GM12878 (cell line): ENCODE results near the gene ELAC1. TPM values are rescaled to one million over a fixed set of nuclear protein-coding genes. Genes with fewer than 3 reads are reported as not detected.

Experiments used
- BMI1 ChIP-seq: fragments of 450-650 bp; IDR thresholded peaks from 2 replicates; pipeline ENCODE4 v1.6.1; 2016; ENCODE audit warnings: mild to moderate bottlenecking, moderate library complexity, borderline replicate concordance
- CEBPB ChIP-seq, 2 experiments: fragments of 150-350 bp in 1 of 2; IDR thresholded peaks; 2 replicates each; pipeline ENCODE4 v1.6.1; 2012 to 2014; ENCODE audit warnings: low read depth in 2 of 2, low read length in 2 of 2, borderline replicate concordance in 1 of 2, inconsistent platforms in 1 of 2
- CHD2 ChIP-seq: IDR thresholded peaks from 2 replicates; pipeline ENCODE4 v1.6.1; 2011; ENCODE audit warnings: low read depth, low read length, improper control_type of control experiment, borderline replicate concordance
- CREM ChIP-seq: IDR thresholded peaks from 2 replicates; pipeline ENCODE4 v1.6.1; 2014; ENCODE audit warnings: antibody characterized with exemption, low read depth
- EP300 ChIP-seq, 2 experiments: fragments of 150-350 bp in 1 of 2; IDR thresholded peaks; 2 replicates each; pipeline ENCODE4 v1.6.1; 2011 to 2012; ENCODE audit warnings: low read depth in 2 of 2, low read length in 2 of 2, borderline replicate concordance in 1 of 2, improper control_type of control experiment in 1 of 2, inconsistent platforms in 1 of 2; ENCODE audit not compliant: control insufficient read depth in 1 of 2
- GATAD2B ChIP-seq: fragments of 450-650 bp; conservative IDR thresholded peaks from 2 replicates; pipeline ENCODE4 v1.6.1; 2017; ENCODE audit warnings: low read depth, mild to moderate bottlenecking, moderate library complexity
- KLF5 ChIP-seq: fragments of 450-650 bp; IDR thresholded peaks from 2 replicates; pipeline ENCODE4 v1.6.1; 2014; ENCODE audit warnings: mild to moderate bottlenecking; ENCODE audit not compliant: partially characterized antibody
- MYC ChIP-seq: IDR thresholded peaks from 2 replicates; pipeline ENCODE4 v1.6.1; 2011; ENCODE audit warnings: mild to moderate bottlenecking, low read length, moderate library complexity, inconsistent platforms; ENCODE audit not compliant: insufficient read depth, insufficient replicate concordance, insufficient read length, severe bottlenecking
- NBN ChIP-seq: fragments of 450-650 bp; IDR thresholded peaks from 2 replicates; pipeline ENCODE4 v1.6.1; 2016
- NFXL1 ChIP-seq: fragments of 450-650 bp; IDR thresholded peaks from 2 replicates; pipeline ENCODE4 v1.6.1; 2017; ENCODE audit warnings: antibody characterized with exemption, mild to moderate bottlenecking, borderline replicate concordance
- POLR2AphosphoS2 ChIP-seq: IDR thresholded peaks from 2 replicates; pipeline ENCODE4 v1.6.1; 2011; ENCODE audit warnings: low read depth, mild to moderate bottlenecking, low read length, improper control_type of control experiment, moderate library complexity
- SREBF2 ChIP-seq: IDR thresholded peaks from 2 replicates; pipeline ENCODE4 v1.6.1; 2012; ENCODE audit warnings: mild to moderate bottlenecking, low read length
- STAT3 ChIP-seq: IDR thresholded peaks from 2 replicates; pipeline ENCODE4 v1.6.1; 2011; ENCODE audit warnings: low read depth, low read length, improper control_type of control experiment
- polyA plus RNA-seq, 11 experiments: library from polyadenylated mRNA; depleted of rRNA in 4 of 11; unstranded in 6 of 11; stranded (reverse) in 5 of 11; fragments of >200 nt; fragmentation: Nextera tagmentation in 4 of 11; fragmentation: Illumina TruSeq in 1 of 11; extraction: Ambion mirVana in 4 of 11; extraction: Trizol in 1 of 11; gene quantifications; 1 replicate in 1 of 11; 2 replicates in 10 of 11; pipeline versions ENCODE4 v1.2.1 to v1.2.3, GENCODE V29; 2011 to 2016; ENCODE audit warnings: inconsistent platforms in 2 of 11, missing spikeins in 2 of 11, low read depth in 1 of 11
- total RNA-seq, 4 experiments: library from RNA; depleted of rRNA in 3 of 4; stranded (reverse); fragments of >200 nt in 3 of 4; fragmentation: Illumina TruSeq in 1 of 4; extraction: Trizol in 1 of 4; gene quantifications; 2 replicates each; pipeline versions ENCODE4 v1.2.1 to v1.2.3, GENCODE V29; 2013 to 2021
- TF ChIP-seq, protein P1 (sequence below): fragments of 450-650 bp; IDR thresholded peaks from 2 replicates; pipeline ENCODE4 v1.6.1; 2016; ENCODE audit warnings: mild to moderate bottlenecking, moderate library complexity, borderline replicate concordance
- TF ChIP-seq, protein P2 (sequence below), 3 experiments: IDR thresholded peaks in 2 of 3; conservative IDR thresholded peaks in 1 of 3; 2 replicates each; pipeline ENCODE4 v1.5.1; 2011; ENCODE audit warnings: low read depth in 3 of 3, low read length in 3 of 3, mild to moderate bottlenecking in 3 of 3, control low read depth in 2 of 3, moderate library complexity in 2 of 3, inconsistent platforms in 1 of 3, mixed read lengths in 1 of 3; ENCODE audit not compliant: control insufficient read depth in 2 of 3, insufficient read depth in 1 of 3; ENCODE audit errors: extremely low read depth in 1 of 3
- TF ChIP-seq, protein P3 (sequence below): IDR thresholded peaks from 2 replicates; pipeline ENCODE4 v1.6.1; 2011; ENCODE audit warnings: low read depth, mild to moderate bottlenecking, low read length, moderate library complexity, borderline replicate concordance; ENCODE audit errors: extremely low read depth
- TF ChIP-seq, protein P4 (sequence below): IDR thresholded peaks from 2 replicates; pipeline ENCODE4 v1.6.1; 2012; ENCODE audit warnings: low read depth, low read length, improper control_type of control experiment

ELAC1 gene
- total and polyA plus RNA-seq, 10 of the 15 experiments (the other 5 are each of a cell fraction or from before 2014, with no cell fraction given), result 4.9 to 23.0 (median 9.8) TPM

DNA sequence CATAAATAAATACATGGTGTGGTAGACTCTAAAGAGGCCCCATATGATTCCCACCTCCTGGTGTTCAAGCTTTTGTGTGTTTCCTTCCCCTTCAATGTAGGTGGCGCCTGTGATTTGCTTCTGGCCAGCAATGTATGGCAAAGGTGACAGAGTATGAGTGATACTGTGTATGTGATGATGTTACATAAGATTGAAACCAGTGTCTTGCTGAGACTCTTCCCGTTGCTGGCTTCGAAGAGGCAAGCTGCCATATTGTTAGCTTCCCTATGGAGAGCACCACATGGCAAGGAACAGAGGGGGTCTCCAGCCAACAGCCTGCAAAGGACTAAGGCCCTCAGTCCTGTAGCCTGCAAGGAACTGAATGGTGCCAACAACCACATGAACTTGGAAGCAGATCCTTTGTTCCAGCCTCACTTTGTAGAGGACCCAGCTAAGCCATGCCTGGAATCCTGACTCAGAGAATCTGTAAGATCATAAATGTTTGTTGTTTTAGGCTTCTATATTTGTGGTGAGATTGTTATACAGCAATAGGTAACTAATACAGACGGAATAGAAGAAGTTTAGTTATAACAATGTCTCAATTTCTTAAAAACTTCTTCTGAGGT, 60.5 kb downstream of the ELAC1 start (continued):
- TF ChIP-seq KLF5, result no peak
- no peak for TF ChIP-seq NFXL1
- no peak for TF ChIP-seq NBN
- 0 out of 2 replicates have a peak, but pooled peaks have one; percentile 42 for TF ChIP-seq CREM
- TF ChIP-seq, protein P1, sequence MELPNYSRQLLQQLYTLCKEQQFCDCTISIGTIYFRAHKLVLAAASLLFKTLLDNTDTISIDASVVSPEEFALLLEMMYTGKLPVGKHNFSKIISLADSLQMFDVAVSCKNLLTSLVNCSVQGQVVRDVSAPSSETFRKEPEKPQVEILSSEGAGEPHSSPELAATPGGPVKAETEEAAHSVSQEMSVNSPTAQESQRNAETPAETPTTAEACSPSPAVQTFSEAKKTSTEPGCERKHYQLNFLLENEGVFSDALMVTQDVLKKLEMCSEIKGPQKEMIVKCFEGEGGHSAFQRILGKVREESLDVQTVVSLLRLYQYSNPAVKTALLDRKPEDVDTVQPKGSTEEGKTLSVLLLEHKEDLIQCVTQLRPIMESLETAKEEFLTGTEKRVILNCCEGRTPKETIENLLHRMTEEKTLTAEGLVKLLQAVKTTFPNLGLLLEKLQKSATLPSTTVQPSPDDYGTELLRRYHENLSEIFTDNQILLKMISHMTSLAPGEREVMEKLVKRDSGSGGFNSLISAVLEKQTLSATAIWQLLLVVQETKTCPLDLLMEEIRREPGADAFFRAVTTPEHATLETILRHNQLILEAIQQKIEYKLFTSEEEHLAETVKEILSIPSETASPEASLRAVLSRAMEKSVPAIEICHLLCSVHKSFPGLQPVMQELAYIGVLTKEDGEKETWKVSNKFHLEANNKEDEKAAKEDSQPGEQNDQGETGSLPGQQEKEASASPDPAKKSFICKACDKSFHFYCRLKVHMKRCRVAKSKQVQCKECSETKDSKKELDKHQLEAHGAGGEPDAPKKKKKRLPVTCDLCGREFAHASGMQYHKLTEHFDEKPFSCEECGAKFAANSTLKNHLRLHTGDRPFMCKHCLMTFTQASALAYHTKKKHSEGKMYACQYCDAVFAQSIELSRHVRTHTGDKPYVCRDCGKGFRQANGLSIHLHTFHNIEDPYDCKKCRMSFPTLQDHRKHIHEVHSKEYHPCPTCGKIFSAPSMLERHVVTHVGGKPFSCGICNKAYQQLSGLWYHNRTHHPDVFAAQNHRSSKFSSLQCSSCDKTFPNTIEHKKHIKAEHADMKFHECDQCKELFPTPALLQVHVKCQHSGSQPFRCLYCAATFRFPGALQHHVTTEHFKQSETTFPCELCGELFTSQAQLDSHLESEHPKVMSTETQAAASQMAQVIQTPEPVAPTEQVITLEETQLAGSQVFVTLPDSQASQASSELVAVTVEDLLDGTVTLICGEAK, result no peak
- no peak for TF ChIP-seq POLR2AphosphoS2
- TF ChIP-seq CEBPB (IDR thresholded peaks at IDR 0.05; ENCODE audit: borderline replicate concordance in 1 of 2, low read depth in 2 of 2, low read length in 2 of 2), result no peak
- TF ChIP-seq STAT3, result no peak
- no peak for TF ChIP-seq SREBF2
- TF ChIP-seq, protein P2, sequence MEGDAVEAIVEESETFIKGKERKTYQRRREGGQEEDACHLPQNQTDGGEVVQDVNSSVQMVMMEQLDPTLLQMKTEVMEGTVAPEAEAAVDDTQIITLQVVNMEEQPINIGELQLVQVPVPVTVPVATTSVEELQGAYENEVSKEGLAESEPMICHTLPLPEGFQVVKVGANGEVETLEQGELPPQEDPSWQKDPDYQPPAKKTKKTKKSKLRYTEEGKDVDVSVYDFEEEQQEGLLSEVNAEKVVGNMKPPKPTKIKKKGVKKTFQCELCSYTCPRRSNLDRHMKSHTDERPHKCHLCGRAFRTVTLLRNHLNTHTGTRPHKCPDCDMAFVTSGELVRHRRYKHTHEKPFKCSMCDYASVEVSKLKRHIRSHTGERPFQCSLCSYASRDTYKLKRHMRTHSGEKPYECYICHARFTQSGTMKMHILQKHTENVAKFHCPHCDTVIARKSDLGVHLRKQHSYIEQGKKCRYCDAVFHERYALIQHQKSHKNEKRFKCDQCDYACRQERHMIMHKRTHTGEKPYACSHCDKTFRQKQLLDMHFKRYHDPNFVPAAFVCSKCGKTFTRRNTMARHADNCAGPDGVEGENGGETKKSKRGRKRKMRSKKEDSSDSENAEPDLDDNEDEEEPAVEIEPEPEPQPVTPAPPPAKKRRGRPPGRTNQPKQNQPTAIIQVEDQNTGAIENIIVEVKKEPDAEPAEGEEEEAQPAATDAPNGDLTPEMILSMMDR (IDR thresholded peaks at IDR 0.05 in 2 of 3, conservative IDR thresholded peaks at IDR 0.05 in 1 of 3; ENCODE audit: control insufficient read depth in 2 of 3, extremely low read depth in 1 of 3, insufficient read depth in 1 of 3, low read depth in 3 of 3, low read length in 3 of 3), result peak; percentile 21 to 46 (median 24); a peak in 4 of 6 replicates
- TF ChIP-seq, protein P3, sequence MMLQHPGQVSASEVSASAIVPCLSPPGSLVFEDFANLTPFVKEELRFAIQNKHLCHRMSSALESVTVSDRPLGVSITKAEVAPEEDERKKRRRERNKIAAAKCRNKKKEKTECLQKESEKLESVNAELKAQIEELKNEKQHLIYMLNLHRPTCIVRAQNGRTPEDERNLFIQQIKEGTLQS, result no peak
- no peak for TF ChIP-seq MYC
- TF ChIP-seq EP300 (IDR thresholded peaks at IDR 0.05; ENCODE audit: borderline replicate concordance in 1 of 2, control insufficient read depth in 1 of 2, low read depth in 2 of 2, low read length in 2 of 2), result no peak
- no peak for TF ChIP-seq BMI1
- TF ChIP-seq, protein P4, sequence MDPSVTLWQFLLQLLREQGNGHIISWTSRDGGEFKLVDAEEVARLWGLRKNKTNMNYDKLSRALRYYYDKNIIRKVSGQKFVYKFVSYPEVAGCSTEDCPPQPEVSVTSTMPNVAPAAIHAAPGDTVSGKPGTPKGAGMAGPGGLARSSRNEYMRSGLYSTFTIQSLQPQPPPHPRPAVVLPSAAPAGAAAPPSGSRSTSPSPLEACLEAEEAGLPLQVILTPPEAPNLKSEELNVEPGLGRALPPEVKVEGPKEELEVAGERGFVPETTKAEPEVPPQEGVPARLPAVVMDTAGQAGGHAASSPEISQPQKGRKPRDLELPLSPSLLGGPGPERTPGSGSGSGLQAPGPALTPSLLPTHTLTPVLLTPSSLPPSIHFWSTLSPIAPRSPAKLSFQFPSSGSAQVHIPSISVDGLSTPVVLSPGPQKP, result no peak
- no peak for TF ChIP-seq CHD2
- no peak for TF ChIP-seq GATAD2B
